ENCODE results near the gene TXNIP. TPM values are rescaled to one million over a fixed set of nuclear protein-coding genes. Genes with fewer than 3 reads are reported as not detected.

TXNIP gene
- total and polyA plus RNA-seq, 7 donors, result 326 to 4,609 (median 1,623) TPM

DNA sequence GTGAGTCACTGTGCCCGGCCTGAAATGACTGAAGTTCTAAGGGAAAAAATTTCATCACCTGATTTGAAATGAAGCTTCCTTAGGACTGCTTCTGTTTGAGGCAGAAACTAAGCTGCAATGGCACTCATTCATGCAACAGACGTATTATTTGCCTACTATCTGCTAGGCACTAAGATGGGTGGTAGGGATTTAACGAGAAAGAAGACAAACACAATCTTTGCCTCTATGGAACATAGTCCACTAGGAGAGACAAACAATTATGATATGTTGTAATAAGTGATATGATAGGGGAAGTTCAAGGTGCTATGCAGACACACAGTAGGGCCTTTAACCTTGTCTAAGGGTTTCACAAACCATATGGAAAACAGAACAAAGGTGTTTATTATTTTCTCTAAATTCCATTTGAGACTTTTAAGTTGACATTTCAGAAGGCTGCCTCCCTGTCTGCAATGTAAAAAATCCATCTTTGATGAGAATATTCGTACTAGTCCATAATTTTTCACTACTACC, 49.8 kb downstream of the TXNIP start:
- WGBS, 2 donors, result 53 to 83% methylated on average over 4 of the region's 4 CpGs
- intact Hi-C loops (cut with DNase I), result no loop called here

DNA sequence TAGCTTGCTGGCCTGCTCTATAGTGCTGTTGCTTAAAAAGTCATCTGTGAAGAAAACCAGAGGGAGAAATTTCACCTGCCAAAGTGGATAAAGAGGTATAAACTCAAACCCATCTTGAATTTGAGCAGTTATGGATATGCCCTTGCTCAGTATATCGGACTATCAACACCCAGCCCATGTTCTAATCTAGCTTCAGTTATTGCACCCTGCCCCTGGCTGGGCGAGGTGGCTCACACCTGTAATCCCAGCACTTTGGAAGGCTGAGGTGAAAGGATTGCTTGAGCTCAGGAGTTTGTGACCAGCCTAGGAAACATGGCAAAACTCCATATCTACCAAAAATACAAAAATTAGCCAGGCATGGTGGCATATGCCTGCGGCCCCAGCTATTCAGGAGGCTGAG, 51.8 kb downstream of the TXNIP start:
- intact Hi-C loops (cut with DNase I), result no loop called here

More for the DNA sequence above, 49.8 kb downstream of the TXNIP start:
- H3K27me3 ChIP-seq, result no peaks in the 10 kb centered on the region
- H3K27ac ChIP-seq, result no peak overlapping the region
- no peaks in the 10 kb centered on the region for H3K9me3 ChIP-seq
- H3K4me3 ChIP-seq, result no peak overlapping the region
- peaks cover 0 to 42% (median 27%) of the 10 kb centered on the region in 4 donors for H3K4me1 ChIP-seq
- H3K36me3 ChIP-seq, result peaks cover 0 to 46% (median 13%) of the 10 kb centered on the region in 4 donors
- TF ChIP-seq POLR2A (IDR thresholded peaks at IDR 0.05), result no peak
- no peak for TF ChIP-seq POLR2AphosphoS5 (IDR thresholded peaks at IDR 0.05)
- no peak for TF ChIP-seq EP300 (IDR thresholded peaks at IDR 0.05)
- TF ChIP-seq, protein P1, sequence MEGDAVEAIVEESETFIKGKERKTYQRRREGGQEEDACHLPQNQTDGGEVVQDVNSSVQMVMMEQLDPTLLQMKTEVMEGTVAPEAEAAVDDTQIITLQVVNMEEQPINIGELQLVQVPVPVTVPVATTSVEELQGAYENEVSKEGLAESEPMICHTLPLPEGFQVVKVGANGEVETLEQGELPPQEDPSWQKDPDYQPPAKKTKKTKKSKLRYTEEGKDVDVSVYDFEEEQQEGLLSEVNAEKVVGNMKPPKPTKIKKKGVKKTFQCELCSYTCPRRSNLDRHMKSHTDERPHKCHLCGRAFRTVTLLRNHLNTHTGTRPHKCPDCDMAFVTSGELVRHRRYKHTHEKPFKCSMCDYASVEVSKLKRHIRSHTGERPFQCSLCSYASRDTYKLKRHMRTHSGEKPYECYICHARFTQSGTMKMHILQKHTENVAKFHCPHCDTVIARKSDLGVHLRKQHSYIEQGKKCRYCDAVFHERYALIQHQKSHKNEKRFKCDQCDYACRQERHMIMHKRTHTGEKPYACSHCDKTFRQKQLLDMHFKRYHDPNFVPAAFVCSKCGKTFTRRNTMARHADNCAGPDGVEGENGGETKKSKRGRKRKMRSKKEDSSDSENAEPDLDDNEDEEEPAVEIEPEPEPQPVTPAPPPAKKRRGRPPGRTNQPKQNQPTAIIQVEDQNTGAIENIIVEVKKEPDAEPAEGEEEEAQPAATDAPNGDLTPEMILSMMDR (IDR thresholded peaks at IDR 0.05), result no peak
- no peak for DNase-seq

DNA sequence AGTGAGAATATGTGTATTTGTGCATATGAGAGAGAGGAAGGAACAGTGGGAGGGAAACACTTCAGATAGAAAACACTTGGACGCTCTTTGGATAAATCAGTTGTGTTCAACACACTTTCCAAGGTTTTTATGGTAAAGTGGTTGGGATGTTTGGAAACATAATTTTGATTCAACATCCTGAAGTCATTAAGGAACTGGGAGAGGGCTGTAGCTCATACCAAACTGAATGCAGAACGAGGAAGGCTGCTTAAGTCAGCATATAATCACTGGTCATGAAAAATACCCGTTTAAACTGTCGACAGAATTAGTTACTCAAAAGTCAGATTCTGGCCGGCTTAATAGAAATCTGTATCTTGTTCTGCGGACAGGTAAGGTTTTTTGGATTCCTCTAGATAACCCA, 53.5 kb downstream of the TXNIP start:
- Histone ChIP-seq H3K36me3 (peaks cover 0 to 69% (median 13%) of the 10 kb centered on the region in 4 donors), H3K9me3 (no peaks in the 10 kb centered on the region), H3K4me3 (no peak overlapping the region), H3K4me1 (peaks cover 0 to 8% (median 4%) of the 10 kb centered on the region in 4 donors), H3K27me3 (no peaks in the 10 kb centered on the region), H3K27ac (no peak overlapping the region)
- TF ChIP-seq EP300 (IDR thresholded peaks at IDR 0.05), result no peak
- TF ChIP-seq POLR2A (IDR thresholded peaks at IDR 0.05), result no peak
- no peak for TF ChIP-seq POLR2AphosphoS5 (IDR thresholded peaks at IDR 0.05)
- TF ChIP-seq, protein P1 (IDR thresholded peaks at IDR 0.05), result no peak
- intact Hi-C loops (cut with DNase I), result no loop called here
- WGBS, 2 donors, result 91% methylated on average over 6 of the region's 6 CpGs
- no peak for DNase-seq

More for the DNA sequence above, 51.8 kb downstream of the TXNIP start:
- Histone ChIP-seq H3K4me1 (peaks cover 0 to 23% (median 13%) of the 10 kb centered on the region in 4 donors), H3K27me3 (no peaks in the 10 kb centered on the region), H3K27ac (no peak overlapping the region), H3K36me3 (peaks cover 0 to 56% (median 13%) of the 10 kb centered on the region in 4 donors), H3K9me3 (no peaks in the 10 kb centered on the region), H3K4me3 (no peak overlapping the region)
- DNase-seq, result no peak
- 44 to 68% methylated on average over 3 of the region's 3 CpGs for WGBS, 2 donors
- TF ChIP-seq EP300 (IDR thresholded peaks at IDR 0.05) (no peak), POLR2AphosphoS5 (IDR thresholded peaks at IDR 0.05) (no peak), POLR2A (IDR thresholded peaks at IDR 0.05) (no peak)
- TF ChIP-seq, protein P1 (IDR thresholded peaks at IDR 0.05), result no peak

Other genes with a start within 250 kb of the TXNIP start
- gene RNF115, start 172.5 kb downstream of the TXNIP start, total RNA-seq, result 10 to 100 TPM; 16.6 to 41.8 (median 23.1) TPM
- gene RNF115, start 172.5 kb downstream of the TXNIP start, polyA plus RNA-seq, result 1 to 10 TPM; 3.0 to 4.7 (median 3.0) TPM
- 10 to 100 TPM; 18.3 to 37.7 (median 26.9) TPM for gene POLR3C, start 172.4 kb downstream of the TXNIP start, total RNA-seq
- 10 to 100 TPM in 2 of 3 donors, 1 to 10 TPM in 1; 9.0 to 16.1 (median 12.6) TPM for gene POLR3C, start 172.4 kb downstream of the TXNIP start, polyA plus RNA-seq
- gene NUDT17, start 150.9 kb downstream of the TXNIP start, total RNA-seq, result 1 to 10 TPM; 1.6 to 9.1 (median 2.8) TPM
- 1 to 10 TPM in 2 of 3 donors, not detected in 1; 1.2 to 2.0 TPM for gene NUDT17, start 150.9 kb downstream of the TXNIP start, polyA plus RNA-seq
- gene PIAS3, start 137.5 kb downstream of the TXNIP start, total RNA-seq, result 10 to 100 TPM; 17.5 to 37.9 (median 21.7) TPM
- 10 to 100 TPM in 1 of 3 donors, 1 to 10 TPM in 2; 5.4 to 13.8 (median 5.5) TPM for gene PIAS3, start 137.5 kb downstream of the TXNIP start, polyA plus RNA-seq
- 10 to 100 TPM in 1 of 4 donors, 1 to 10 TPM in 3; 5.2 to 13.8 (median 8.3) TPM for gene ANKRD35, start 110.7 kb downstream of the TXNIP start, total RNA-seq
- 1 to 10 TPM in 2 of 3 donors, under 1 TPM in 1; 0.46 to 2.1 (median 1.8) TPM for gene ANKRD35, start 110.7 kb downstream of the TXNIP start, polyA plus RNA-seq
- 1 to 10 TPM; 2.5 to 7.4 (median 3.0) TPM for gene ITGA10, start 86.5 kb downstream of the TXNIP start, total RNA-seq
- 1 to 10 TPM in 1 of 3 donors, under 1 TPM in 1, not detected in 1; 0.23 to 1.1 TPM for gene ITGA10, start 86.5 kb downstream of the TXNIP start, polyA plus RNA-seq
- 10 to 100 TPM; 20.2 to 22.5 (median 20.6) TPM for gene PEX11B, start 77.9 kb downstream of the TXNIP start, total RNA-seq
- 10 to 100 TPM; 28.6 to 41.8 (median 33.6) TPM for gene PEX11B, start 77.9 kb downstream of the TXNIP start, polyA plus RNA-seq
- gene RBM8A, start 69.1 kb downstream of the TXNIP start, total RNA-seq, result 100 to 1,000 TPM in 1 of 4 donors, 10 to 100 TPM in 3; 77.8 to 102 (median 96.8) TPM
- 100 to 1,000 TPM in 2 of 3 donors, 10 to 100 TPM in 1; 87.1 to 138 (median 101) TPM for gene RBM8A, start 69.1 kb downstream of the TXNIP start, polyA plus RNA-seq
- gene LIX1L, start 38.6 kb downstream of the TXNIP start, total RNA-seq, result 10 to 100 TPM; 26.9 to 42.5 (median 36.0) TPM
- 1 to 10 TPM; 1.4 to 8.7 (median 3.0) TPM for gene LIX1L, start 38.6 kb downstream of the TXNIP start, polyA plus RNA-seq
- gene ANKRD34A, start 32.0 kb downstream of the TXNIP start, total RNA-seq, result 1 to 10 TPM in 2 of 4 donors, under 1 TPM in 2; 0.33 to 1.9 (median 1.0) TPM
- gene ANKRD34A, start 32.0 kb downstream of the TXNIP start, polyA plus RNA-seq, result under 1 TPM in 1 of 3 donors, not detected in 2; 0.41 TPM
- gene POLR3GL, start 31.9 kb downstream of the TXNIP start, total RNA-seq, result 10 to 100 TPM; 23.1 to 32.8 (median 27.4) TPM
- 10 to 100 TPM; 35.9 to 47.4 (median 40.9) TPM for gene POLR3GL, start 31.9 kb downstream of the TXNIP start, polyA plus RNA-seq
- gene HJV, start 25.2 kb upstream of the TXNIP start, total RNA-seq, result not detected
- not detected for gene HJV, start 25.2 kb upstream of the TXNIP start, polyA plus RNA-seq
- 1 to 10 TPM in 2 of 4 donors, under 1 TPM in 2; 0.55 to 2.4 (median 0.93) TPM for gene NBPF10, start 148.2 kb upstream of the TXNIP start, total RNA-seq
- gene NBPF10, start 148.2 kb upstream of the TXNIP start, polyA plus RNA-seq, result 1 to 10 TPM in 1 of 3 donors, under 1 TPM in 2; 0.46 to 1.0 (median 0.60) TPM
- 10 to 100 TPM; 25.7 to 52.9 (median 36.2) TPM for gene NOTCH2NLA, start 232.4 kb upstream of the TXNIP start, total RNA-seq
- 10 to 100 TPM in 1 of 3 donors, 1 to 10 TPM in 2; 5.3 to 18.2 (median 6.6) TPM for gene NOTCH2NLA, start 232.4 kb upstream of the TXNIP start, polyA plus RNA-seq